T-cell (primary cell): Measurements from ENCODE around the gene RAB3A. TPM values are rescaled to one million over a fixed set of nuclear protein-coding genes. Genes with fewer than 3 reads are reported as not detected.
A peak's percentile ranks its signal among the peaks of the same experiment; 100 is the strongest.

Source experiments
- ATAC-seq, 4 experiments: fragments of 200-7000 bp in 3 of 4; fragments of 150-1000 bp in 1 of 4; cut with Tn5 transposase; replicated peaks in 1 of 4; 1 replicate in 3 of 4; 2 replicates in 1 of 4; pipeline ENCODE4 v1.10.0; 2021; ENCODE audit warnings: moderate library complexity in 3 of 4, mild to moderate bottlenecking in 2 of 4, moderate number of reproducible peaks in 1 of 4
- CTCF ChIA-PET, 2 donors: fragments of 300-600 bp; sonication (Branson Sonifier 250); formaldehyde crosslinking; loops; one replicate each; lab custom pipeline; 2022; ENCODE audit warnings: antibody characterized with exemption in 2 of 2; lab: Charles Lee
- POLR2A ChIA-PET, 2 donors: fragments of 300-600 bp; sonication (Branson Sonifier 250); formaldehyde crosslinking; loops; one replicate each; lab custom pipeline; 2022; ENCODE audit warnings: antibody characterized with exemption in 2 of 2; lab: Charles Lee
- DNase-seq, 35 experiments: peaks; one replicate each; pipeline versions ENCODE4 v3.0.0 to v3.0.0-alpha.2; 2013 to 2023
- H3K27ac ChIP-seq: one replicate; pipeline ENCODE4 v1.5.1; 2013; ENCODE audit warnings: low read length
- H3K27me3 ChIP-seq, 2 experiments: replicated peaks in 1 of 2; 1 replicate in 1 of 2; 2 replicates in 1 of 2; pipeline versions ENCODE4 v1.6.1 to v1.7.0; 2013; ENCODE audit warnings: low read length in 1 of 2, mixed read lengths in 1 of 2; ENCODE audit not compliant: control insufficient read depth in 2 of 2, insufficient read depth in 2 of 2; ENCODE audit errors: extremely low read depth in 1 of 2
- H3K36me3 ChIP-seq, 2 donors: 1 replicate in 1 of 2; 2 replicates in 1 of 2; pipeline versions ENCODE4 v1.6.1 to v1.7.0; 2013; ENCODE audit warnings: low read length in 1 of 2; ENCODE audit not compliant: control insufficient read depth in 2 of 2, insufficient read depth in 1 of 2; ENCODE audit errors: extremely low read depth in 1 of 2
- H3K4me1 ChIP-seq, 2 experiments: 1 replicate in 1 of 2; 2 replicates in 1 of 2; pipeline versions ENCODE4 v1.6.1 to v1.7.0; 2013; ENCODE audit warnings: low read length in 2 of 2, mixed read lengths in 1 of 2; ENCODE audit not compliant: insufficient read depth in 2 of 2, control insufficient read depth in 1 of 2; ENCODE audit errors: extremely low read depth in 1 of 2
- H3K4me3 ChIP-seq, 2 donors: 1 replicate in 1 of 2; 2 replicates in 1 of 2; pipeline versions ENCODE4 v1.5.1 to v1.7.0; 2013; ENCODE audit warnings: mild to moderate bottlenecking in 2 of 2, low read length in 1 of 2, moderate library complexity in 1 of 2; ENCODE audit not compliant: control insufficient read depth in 1 of 2; ENCODE audit errors: extremely low read depth in 1 of 2
- H3K9me3 ChIP-seq: 2 replicates; pipeline ENCODE4 v1.7.0; 2013
- H3K27ac Mint-ChIP-seq, 2 donors: one replicate each; pipeline ENCODE4 v1.8.0; 2020 to 2021; ENCODE audit warnings: mild to moderate bottlenecking in 2 of 2, mixed read lengths in 2 of 2
- H3K27me3 Mint-ChIP-seq, 2 donors: one replicate each; pipeline ENCODE4 v1.8.0; 2021 to 2022; ENCODE audit warnings: mixed read lengths in 2 of 2
- H3K36me3 Mint-ChIP-seq: one replicate; pipeline ENCODE4 v1.8.0; 2021; ENCODE audit warnings: mixed read lengths
- H3K4me1 Mint-ChIP-seq, 3 donors: one replicate each; pipeline ENCODE4 v1.8.0; 2020 to 2022; ENCODE audit warnings: mixed read lengths in 3 of 3, mild to moderate bottlenecking in 1 of 3
- H3K4me3 Mint-ChIP-seq, 3 donors: one replicate each; pipeline ENCODE4 v1.8.0; 2020 to 2022; ENCODE audit warnings: mild to moderate bottlenecking in 3 of 3, mixed read lengths in 3 of 3, moderate library complexity in 3 of 3
- H3K9me3 Mint-ChIP-seq, 3 donors: one replicate each; pipeline ENCODE4 v1.8.0; 2020 to 2022; ENCODE audit warnings: mixed read lengths in 3 of 3
- WGBS: methylation state at CpG from one replicate; pipeline ENCODE4 v1.1.5; 2013; ENCODE audit warnings: missing lambda C conversion rate; ENCODE audit not compliant: insufficient coverage; 5-methylcytosine and 5-hydroxymethylcytosine counted together
- total RNA-seq, 35 experiments: library from RNA in 6 of 35; stranded (reverse) in 6 of 35; fragments of 120-200 nt in 1 of 35; gene quantifications; one replicate each; pipeline versions ENCODE4 v1.2.1 to v1.2.4 and lab custom pipeline; 2013 to 2026

The RAB3A gene
- total RNA-seq, 5 donors from 2014 or later (not counting 1 experiment from before 2014, with no cell fraction given) = 4.7 to 8.3 (median 5.6) TPM

- Mint-ChIP-seq H3K9me3 (no peaks in the 10 kb centered on the region), H3K27me3 (no peaks in the 10 kb centered on the region), H3K4me3 (peak overlapping the region; percentile 85 to 93 (median 86)), H3K4me1 (peaks cover 0 to 23% (median 13%) of the 10 kb centered on the region in 3 donors), H3K27ac (peak overlapping the region; percentile 79 to 82), H3K36me3 (peaks cover 12% of the 10 kb centered on the region)
- WGBS = 47% methylated on average over 10 of the region's 18 CpGs
- no peak for ATAC-seq
- peaks cover 0 to 3% of the 10 kb centered on the region in 2 experiments for H3K27me3 ChIP-seq
- H3K4me1 ChIP-seq = peaks cover 2 to 24% of the 10 kb centered on the region in 2 experiments
- no peaks in the 10 kb centered on the region for H3K9me3 ChIP-seq
- CTCF ChIA-PET = no interaction called here
- peak overlapping the region; percentile 60 for H3K27ac ChIP-seq
- POLR2A ChIA-PET = no interaction called here
- H3K36me3 ChIP-seq = peaks cover 0 to 3% of the 10 kb centered on the region in 2 donors
- peak overlapping the region; percentile 72 to 81 for H3K4me3 ChIP-seq
- DNase-seq = peak in 1 of 35 experiments; percentile 60
Observed at GRCh38 chr19:18173054-18173571, 30.7 kb downstream of the RAB3A start.

- Histone ChIP-seq H3K27ac (no peak overlapping the region), H3K27me3 (peaks cover 0 to 3% of the 10 kb centered on the region in 2 experiments), H3K9me3 (no peaks in the 10 kb centered on the region), H3K4me3 (no peak overlapping the region), H3K36me3 (peaks cover under 1 to 6% of the 10 kb centered on the region in 2 donors), H3K4me1 (peaks cover 2 to 27% of the 10 kb centered on the region in 2 experiments)
- Mint-ChIP-seq H3K27me3 (no peaks in the 10 kb centered on the region), H3K27ac (peak overlapping the region; percentile 43 to 69), H3K4me3 (peak overlapping the region in 2 of 3 donors; percentile 55 to 93), H3K4me1 (peaks cover 0 to 25% (median 15%) of the 10 kb centered on the region in 3 donors), H3K9me3 (no peaks in the 10 kb centered on the region), H3K36me3 (peaks cover 16% of the 10 kb centered on the region)
- ATAC-seq = no peak
- 80% methylated on average over 5 of the region's 7 CpGs for WGBS
- ChIA-PET CTCF (no interaction called here), POLR2A (no interaction called here)
- no peak for DNase-seq
Observed at GRCh38 chr19:18172331-18173053, 31.4 kb downstream of the RAB3A start.

- 88% methylated on average over 7 of the region's 8 CpGs for WGBS
- no peak for DNase-seq
Observed at GRCh38 chr19:18171605-18172327, 32.1 kb downstream of the RAB3A start.

GRCh38 chr19:18170714-18171255 lies 33.1 kb downstream of the RAB3A start:
- Mint-ChIP-seq H3K9me3 (no peaks in the 10 kb centered on the region), H3K36me3 (peaks cover 15% of the 10 kb centered on the region), H3K4me3 (no peak overlapping the region), H3K4me1 (peaks cover 0 to 25% (median 15%) of the 10 kb centered on the region in 3 donors), H3K27me3 (no peaks in the 10 kb centered on the region), H3K27ac (peak overlapping the region in 1 of 2 donors; percentile 30)
- Histone ChIP-seq H3K4me3 (no peak overlapping the region), H3K36me3 (peaks cover 15 to 16% of the 10 kb centered on the region in 2 donors), H3K4me1 (peaks cover 2 to 27% of the 10 kb centered on the region in 2 experiments), H3K27ac (no peak overlapping the region), H3K27me3 (peaks cover 0 to 3% of the 10 kb centered on the region in 2 experiments), H3K9me3 (no peaks in the 10 kb centered on the region)
- ChIA-PET POLR2A (interaction anchor here in 1 of 2 donors (0.6 kb wide), 1 partner anchor 133 kb away, joined by 4 read pairs; no protein-coding TSS in a partner anchor), CTCF (no interaction called here)
- 88% methylated on average over 10 of the region's 16 CpGs for WGBS
- ATAC-seq (no peak), DNase-seq (peak in 1 of 35 experiments; percentile 31)

More at GRCh38 chr19:18171605-18172327, 32.1 kb downstream of the RAB3A start:
- Histone ChIP-seq H3K4me3 (no peak overlapping the region), H3K27ac (no peak overlapping the region), H3K9me3 (no peaks in the 10 kb centered on the region), H3K27me3 (peaks cover 0 to 3% of the 10 kb centered on the region in 2 experiments), H3K4me1 (peaks cover 2 to 27% of the 10 kb centered on the region in 2 experiments), H3K36me3 (peaks cover 8 to 12% of the 10 kb centered on the region in 2 donors)
- Mint-ChIP-seq H3K4me1 (peaks cover 0 to 25% (median 15%) of the 10 kb centered on the region in 3 donors), H3K27me3 (no peaks in the 10 kb centered on the region), H3K27ac (peak overlapping the region; percentile 58 to 65), H3K9me3 (no peaks in the 10 kb centered on the region), H3K4me3 (no peak overlapping the region), H3K36me3 (peaks cover 14% of the 10 kb centered on the region)
- ChIA-PET POLR2A (no interaction called here), CTCF (no interaction called here)
- ATAC-seq = no peak

- ChIA-PET CTCF (interaction anchor here (0.6 to 1.0 kb wide), 4 partner anchors 22 to 236 kb away, joined by 3 to 8 read pairs (median 4); no protein-coding TSS in a partner anchor), POLR2A (no interaction called here)
- H3K36me3 Mint-ChIP-seq = peaks cover 18% of the 10 kb centered on the region
- Histone ChIP-seq H3K27me3 (no peaks in the 10 kb centered on the region), H3K36me3 (peaks cover 19 to 21% of the 10 kb centered on the region in 2 donors), H3K9me3 (no peaks in the 10 kb centered on the region), H3K27ac (no peak overlapping the region), H3K4me3 (no peak overlapping the region), H3K4me1 (peaks cover 0 to 15% of the 10 kb centered on the region in 2 experiments)
- no peak for ATAC-seq
- 95% methylated on average over 66 of the region's 66 CpGs for WGBS
- H3K4me3 Mint-ChIP-seq = no peak overlapping the region
- H3K27ac Mint-ChIP-seq = no peak overlapping the region
- H3K9me3 Mint-ChIP-seq = no peaks in the 10 kb centered on the region
- no peak for DNase-seq
- no peaks in the 10 kb centered on the region for H3K27me3 Mint-ChIP-seq
- H3K4me1 Mint-ChIP-seq = peaks cover 0 to 11% (median 6%) of the 10 kb centered on the region in 3 donors
Observed at GRCh38 chr19:18168673-18169381, 35.0 kb downstream of the RAB3A start.
